NCI-H2029 (cell line): ENCODE measurements around the gene NOCT.
A peak's percentile ranks its signal among the peaks of the same experiment; 100 is the strongest.
"Not testable (repeated sequence)": the region's sequence is repeated elsewhere in the genome, so short reads cannot be mapped to it uniquely, and the experiment has no call there.

Experiments used
- DNase-seq: peaks from one replicate; lab custom pipeline; 2025; lab: John Stamatoyannopoulos, UW

The NOCT gene

GRCh38 chr4:139011225-139011950 lies 4.2 kb upstream of the NOCT start:
- no peak for DNase-seq

GRCh38 chr4:139014371-139015268 lies 961 bp upstream of the NOCT start:
- no peak for DNase-seq

- peak; percentile 30 for DNase-seq
These were observed 429 bp downstream of the NOCT start for GRCh38 chr4:139015948-139016471.

GRCh38 chr4:139017861-139018260 lies 2.3 kb downstream of the NOCT start:
- DNase-seq = no peak

- no peak for DNase-seq
These were observed 2.9 kb downstream of the NOCT start for GRCh38 chr4:139018501-139018900.

GRCh38 chr4:139018971-139019758 lies 3.6 kb downstream of the NOCT start:
- DNase-seq = no peak

GRCh38 chr4:139020384-139020783 lies 4.8 kb downstream of the NOCT start:
- no peak for DNase-seq

GRCh38 chr4:139021071-139021470 lies 5.5 kb downstream of the NOCT start:
- not testable (repeated sequence) for DNase-seq

GRCh38 chr4:139022835-139023234 lies 7.3 kb downstream of the NOCT start:
- DNase-seq = no peak

- no peak for DNase-seq
These were observed 9.1 kb downstream of the NOCT start for GRCh38 chr4:139024686-139025085.

GRCh38 chr4:139025841-139026240 lies 10.3 kb downstream of the NOCT start:
- no peak for DNase-seq

- DNase-seq = peak; percentile 41
These were observed 12.2 kb downstream of the NOCT start for GRCh38 chr4:139027776-139028175.

GRCh38 chr4:139028191-139028661 lies 12.6 kb downstream of the NOCT start:
- peak; percentile 94 for DNase-seq

- not testable (repeated sequence) for DNase-seq
These were observed 14.3 kb downstream of the NOCT start for GRCh38 chr4:139029866-139030363.

GRCh38 chr4:139030614-139031235 lies 15.1 kb downstream of the NOCT start:
- peak; percentile 73 for DNase-seq

GRCh38 chr4:139035650-139036049 lies 20.1 kb downstream of the NOCT start:
- DNase-seq = no peak

GRCh38 chr4:139036885-139037284 lies 21.3 kb downstream of the NOCT start:
- no peak for DNase-seq

GRCh38 chr4:139038874-139039443 lies 23.4 kb downstream of the NOCT start:
- DNase-seq = no peak

GRCh38 chr4:139042981-139043460 lies 27.4 kb downstream of the NOCT start:
- DNase-seq = no peak

- no peak for DNase-seq
These were observed 28.7 kb downstream of the NOCT start for GRCh38 chr4:139044291-139044690.

- DNase-seq = no peak
These were observed 32.4 kb downstream of the NOCT start for GRCh38 chr4:139048026-139048425.
